Measurements from ENCODE around the gene HOXC12.

HOXC12 gene

DNA sequence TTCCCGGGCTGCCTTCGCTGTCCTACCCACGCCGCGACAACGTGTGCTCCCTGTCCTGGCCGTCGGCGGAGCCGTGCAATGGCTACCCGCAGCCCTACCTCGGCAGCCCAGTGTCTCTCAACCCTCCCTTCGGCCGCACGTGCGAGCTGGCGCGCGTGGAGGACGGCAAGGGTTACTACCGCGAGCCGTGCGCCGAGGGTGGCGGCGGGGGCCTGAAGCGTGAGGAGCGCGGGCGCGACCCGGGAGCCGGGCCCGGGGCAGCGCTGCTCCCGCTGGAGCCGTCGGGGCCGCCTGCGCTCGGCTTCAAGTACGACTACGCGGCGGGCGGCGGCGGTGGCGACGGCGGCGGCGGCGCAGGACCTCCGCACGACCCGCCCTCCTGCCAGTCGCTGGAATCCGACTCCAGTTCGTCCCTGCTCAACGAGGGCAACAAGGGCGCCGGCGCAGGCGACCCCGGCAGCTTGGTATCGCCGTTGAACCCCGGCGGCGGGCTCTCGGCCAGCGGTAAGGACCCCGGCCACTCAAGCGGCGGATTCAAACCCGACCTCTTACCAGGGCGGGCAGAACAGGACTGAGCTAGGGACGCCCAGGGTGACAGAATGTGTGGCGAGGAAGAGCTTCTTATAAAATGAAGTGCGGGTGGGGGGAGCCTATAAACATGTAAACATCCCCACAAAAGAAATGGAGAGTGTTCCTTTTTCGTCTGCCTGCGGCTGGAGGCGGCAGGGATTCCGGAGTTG is 503 bp downstream of the HOXC12 start:
- TF ChIP-seq CTCF (IDR thresholded peaks at IDR 0.05; ENCODE audit: low read depth, low read length), result no peak
- no peak for DNase-seq (ENCODE audit: extremely low read depth, low read depth)

DNA sequence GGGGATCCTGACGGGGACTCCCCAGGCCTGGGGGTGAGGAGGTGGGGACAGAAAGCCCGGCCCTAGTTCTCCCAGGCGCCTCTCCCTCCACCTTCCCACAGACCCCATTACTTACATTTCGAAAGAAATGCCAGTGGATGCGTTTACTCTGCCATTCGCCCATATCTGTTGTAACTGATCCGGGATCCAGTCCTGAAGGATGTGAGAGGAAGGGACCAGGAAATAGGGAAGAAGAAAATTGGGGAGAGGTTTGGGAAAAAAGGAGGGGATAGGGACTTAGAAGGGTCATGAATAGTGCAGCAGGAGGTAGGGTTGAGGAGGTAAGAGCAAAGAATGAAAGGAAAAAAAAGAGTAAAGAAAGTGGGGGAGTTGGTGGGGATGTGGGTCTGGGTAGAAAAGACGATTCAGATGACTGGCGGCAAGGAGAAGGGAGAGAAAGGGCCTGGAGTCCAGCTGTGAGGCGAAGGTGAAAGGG is 1.1 kb downstream of the HOXC12 start:
- TF ChIP-seq CTCF (IDR thresholded peaks at IDR 0.05; ENCODE audit: low read depth, low read length), result no peak
- DNase-seq (ENCODE audit: extremely low read depth, low read depth), result no peak

DNA sequence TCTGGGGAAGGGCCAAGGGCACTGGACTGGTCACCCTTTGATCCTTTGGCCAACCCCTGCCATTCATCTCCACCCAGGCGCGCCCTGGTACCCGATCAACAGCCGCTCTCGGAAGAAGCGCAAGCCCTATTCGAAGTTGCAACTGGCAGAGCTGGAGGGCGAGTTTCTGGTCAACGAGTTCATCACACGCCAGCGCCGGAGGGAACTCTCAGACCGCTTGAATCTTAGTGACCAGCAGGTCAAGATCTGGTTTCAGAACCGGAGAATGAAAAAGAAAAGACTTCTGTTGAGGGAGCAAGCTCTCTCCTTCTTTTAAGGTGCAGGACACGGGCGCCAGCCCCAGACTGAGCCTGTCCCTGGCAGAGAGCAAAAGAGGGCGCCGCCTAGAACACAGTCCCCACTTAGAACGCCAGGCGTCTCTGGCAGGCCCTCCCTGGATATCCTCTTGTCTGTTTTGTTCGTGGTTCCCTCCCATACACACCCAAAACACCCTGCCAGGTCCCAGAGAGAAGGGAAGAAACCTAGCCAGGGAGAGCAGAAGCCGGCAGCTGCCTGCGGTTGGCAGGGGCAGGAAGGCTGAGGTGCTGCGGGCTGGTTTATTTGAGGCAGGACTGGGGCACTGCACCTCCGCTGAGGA is 1.7 kb downstream of the HOXC12 start:
- no peak for TF ChIP-seq CTCF (IDR thresholded peaks at IDR 0.05; ENCODE audit: low read depth, low read length)
- no peak for DNase-seq (ENCODE audit: extremely low read depth, low read depth)

DNA sequence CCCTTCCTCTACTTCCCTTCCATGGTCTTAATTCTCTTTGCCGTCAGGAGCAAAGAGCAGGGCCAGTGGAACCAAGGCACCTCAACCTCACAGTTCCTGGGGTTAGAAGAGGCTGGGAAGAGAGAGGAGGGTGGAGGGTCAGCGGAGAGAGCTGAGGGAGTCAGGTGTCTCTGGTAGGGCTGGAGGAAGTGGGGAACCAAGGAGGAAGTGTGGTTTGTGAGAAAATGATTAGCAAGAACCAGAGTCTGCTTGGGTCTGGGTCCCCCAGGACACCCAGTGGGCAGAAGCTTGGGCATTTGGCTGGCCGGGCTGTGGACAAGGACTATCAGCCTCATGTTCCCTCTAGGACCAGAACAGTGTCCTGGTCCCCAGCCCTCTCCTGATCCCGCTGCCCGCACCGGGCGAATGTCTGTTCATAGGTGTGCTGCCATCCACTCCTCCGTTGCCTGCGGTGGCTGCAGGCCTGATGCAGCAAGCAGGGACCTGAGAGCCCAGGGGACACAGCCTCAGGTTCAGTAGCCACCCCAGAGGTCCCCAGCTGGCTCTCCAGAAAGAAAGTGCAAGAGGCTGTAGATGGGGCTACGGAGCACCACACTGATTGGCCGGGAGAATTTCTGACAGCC is 2.3 kb downstream of the HOXC12 start:
- DNase-seq (ENCODE audit: extremely low read depth, low read depth), result no peak
- TF ChIP-seq CTCF (IDR thresholded peaks at IDR 0.05; ENCODE audit: low read depth, low read length), result no peak

- TF ChIP-seq CTCF (IDR thresholded peaks at IDR 0.05; ENCODE audit: low read depth, low read length), result no peak
- DNase-seq (ENCODE audit: extremely low read depth, low read depth), result no peak
Measured at GRCh38 chr12:53958128-53958527, 3.4 kb downstream of the HOXC12 start.

GRCh38 chr12:53959314-53959713 is 4.6 kb downstream of the HOXC12 start:
- no peak for DNase-seq (ENCODE audit: extremely low read depth, low read depth)
- TF ChIP-seq CTCF (IDR thresholded peaks at IDR 0.05; ENCODE audit: low read depth, low read length), result no peak
